ACHN (cell line): ENCODE results near the gene REM2.

Experiments used
- DNase-seq: peaks from one replicate; pipeline ENCODE4 v3.0.0-alpha.2; 2015
- in situ Hi-C: cut with HindIII; loops from 2 replicates; pipeline ENCODE4 v1.10.0; 2017; ENCODE audit warnings: low sequenced_read_pairs, low pct_ligation_motif_present, low pct_unique_long_range_greater_than_20kb

Gene REM2

GRCh38 chr14:22870811-22871223, 12.2 kb upstream of the REM2 start:
- no peak for DNase-seq
- in situ Hi-C loops, result no loop called here

- DNase-seq, result peak; percentile 89
- in situ Hi-C loops, result no loop called here
Measured at GRCh38 chr14:22871224-22872032, 11.6 kb upstream of the REM2 start, which contains the start of gene LRP10. Gene LRP10, plus strand, starts transcription at chr14:22871740. Its CDS starts 564 bp downstream, at chr14:22872304.

- in situ Hi-C loops, result no loop called here
Measured at GRCh38 chr14:22872033-22872832, 10.8 kb upstream of the REM2 start.

GRCh38 chr14:22872833-22873520, 10.0 kb upstream of the REM2 start:
- DNase-seq, result no peak
- in situ Hi-C loops, result no loop called here

More at GRCh38 chr14:22872033-22872832, 10.8 kb upstream of the REM2 start:
- peak; percentile 85 for DNase-seq

GRCh38 chr14:22875003-22875747, 7.8 kb upstream of the REM2 start:
- no peak for DNase-seq
- in situ Hi-C loops, result no loop called here

- in situ Hi-C loops, result no loop called here
- no peak for DNase-seq
Measured at GRCh38 chr14:22875748-22876319, 7.2 kb upstream of the REM2 start.

GRCh38 chr14:22877000-22877501, 6.0 kb upstream of the REM2 start:
- in situ Hi-C loops, result no loop called here
- no peak for DNase-seq

- in situ Hi-C loops, result no loop called here
- no peak for DNase-seq
Measured at GRCh38 chr14:22878271-22879246, 4.5 kb upstream of the REM2 start.

- in situ Hi-C loops, result no loop called here
- no peak for DNase-seq
Measured at GRCh38 chr14:22882064-22882463, 958 bp upstream of the REM2 start.

- DNase-seq, result peak; percentile 17
- in situ Hi-C loops, result no loop called here
Measured at GRCh38 chr14:22882529-22883172, 371 bp upstream of the REM2 start.

GRCh38 chr14:22884076-22884737, 1.2 kb downstream of the REM2 start:
- in situ Hi-C loops, result no loop called here
- no peak for DNase-seq

GRCh38 chr14:22884738-22885523, 1.9 kb downstream of the REM2 start:
- in situ Hi-C loops, result no loop called here

GRCh38 chr14:22885975-22886374, 3.0 kb downstream of the REM2 start:
- in situ Hi-C loops, result no loop called here
- DNase-seq, result no peak

More at GRCh38 chr14:22884738-22885523, 1.9 kb downstream of the REM2 start:
- no peak for DNase-seq

GRCh38 chr14:22886500-22887259, 3.7 kb downstream of the REM2 start:
- peak; percentile 71 for DNase-seq

More at GRCh38 chr14:22886500-22887259, 3.7 kb downstream of the REM2 start:
- in situ Hi-C loops, result no loop called here
